Kidney tubule cell (primary cell): Measurements from ENCODE around the gene CREG2.

Experiments used
- DNase-seq: peaks from one replicate; pipeline ENCODE4 v3.0.0-alpha.2; 2018; ENCODE audit warnings: low spot score

CREG2 gene

DNA sequence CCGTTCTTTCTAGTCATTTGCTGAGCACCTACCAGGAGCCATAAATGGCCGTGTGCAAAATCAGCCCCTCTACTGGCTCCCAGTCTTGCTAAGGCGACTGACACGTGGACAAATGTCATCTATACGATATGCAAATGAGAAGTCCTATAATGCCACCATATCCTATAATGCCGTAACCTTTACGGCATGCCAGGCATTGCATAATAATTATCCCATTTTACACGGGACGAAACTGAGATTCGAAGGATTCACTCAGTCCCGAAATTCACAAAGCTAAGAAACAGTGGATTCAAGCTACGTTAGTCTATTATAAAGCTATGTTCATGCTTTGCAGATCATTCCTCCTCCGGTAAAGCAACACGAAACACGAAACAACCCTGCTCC is 44.7 kb downstream of the CREG2 start:
- no peak for DNase-seq

DNA sequence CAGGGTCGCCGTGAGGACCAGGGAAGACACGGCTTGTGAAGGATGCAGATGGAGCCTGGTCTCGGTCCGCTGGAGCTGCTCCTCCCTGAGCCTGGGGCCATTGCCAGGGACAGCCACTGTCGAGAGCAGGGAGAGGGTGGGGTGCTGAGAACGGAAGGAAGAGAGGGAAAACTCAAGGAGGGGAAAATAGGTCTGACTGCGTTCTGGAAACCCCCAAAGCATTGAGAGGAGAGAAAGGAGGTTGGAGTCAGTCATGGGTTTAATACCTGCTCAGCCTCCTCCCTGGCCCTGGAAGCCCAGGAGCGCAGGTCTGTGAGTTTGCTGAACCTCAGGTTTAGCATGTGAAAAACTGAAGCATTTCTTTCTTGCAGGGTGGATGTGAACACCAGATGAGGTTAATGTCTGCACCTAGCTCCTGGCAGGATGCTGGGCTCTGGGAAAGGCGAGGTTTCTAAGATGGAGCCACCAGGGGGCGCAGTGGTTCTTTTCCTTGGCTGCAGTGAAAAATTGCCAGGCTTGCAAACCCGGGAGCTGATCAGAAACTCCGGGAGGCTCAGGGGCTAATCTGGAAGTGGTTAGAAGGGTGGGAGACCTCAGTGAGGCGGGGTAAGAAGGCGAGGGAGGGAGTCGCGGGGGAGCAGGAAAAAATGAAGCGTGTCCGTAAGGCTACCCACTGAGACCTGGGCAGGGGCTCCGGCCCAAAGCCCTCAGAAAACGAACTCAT is 45.2 kb downstream of the CREG2 start:
- DNase-seq, result peak; percentile 72

DNA sequence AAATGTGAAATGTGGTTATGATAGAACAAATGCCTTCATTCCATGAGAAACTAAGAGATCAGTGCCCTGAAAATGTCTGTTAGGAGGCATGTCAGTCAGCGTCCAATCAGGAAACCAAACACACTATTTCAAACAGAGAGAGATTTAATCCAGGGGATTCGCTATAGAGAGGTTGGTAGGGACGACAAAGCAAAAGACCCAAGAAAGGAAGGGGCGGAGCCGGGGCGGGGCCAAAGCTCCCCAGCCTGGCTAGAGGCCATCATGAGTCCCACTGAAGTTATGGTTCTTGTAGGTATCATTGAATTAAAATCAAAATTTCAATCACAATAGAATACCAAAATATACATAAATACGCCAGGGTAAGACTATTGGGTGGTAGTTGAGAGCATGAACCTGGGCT is 45.9 kb downstream of the CREG2 start:
- no peak for DNase-seq

DNA sequence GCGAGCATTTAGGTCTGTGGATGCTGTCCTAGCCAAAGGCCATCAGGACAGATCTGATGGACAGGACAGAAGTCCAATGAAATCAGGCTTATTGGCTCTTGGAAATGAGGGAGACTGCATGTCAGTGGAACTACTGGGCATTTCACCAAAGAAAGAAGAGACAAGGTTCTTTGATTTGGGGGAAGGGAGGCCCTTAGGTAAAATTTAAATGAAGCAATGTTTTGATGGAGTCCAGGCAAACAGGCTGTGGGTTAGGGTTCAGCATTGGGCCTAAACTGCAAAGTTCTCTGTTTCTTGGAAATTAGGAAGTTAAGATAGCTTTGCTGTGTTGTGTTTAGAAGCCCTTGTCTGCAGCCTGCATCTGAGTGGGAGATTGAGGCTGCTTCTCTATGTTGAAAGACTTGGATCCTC is 47.2 kb downstream of the CREG2 start:
- no peak for DNase-seq

DNA sequence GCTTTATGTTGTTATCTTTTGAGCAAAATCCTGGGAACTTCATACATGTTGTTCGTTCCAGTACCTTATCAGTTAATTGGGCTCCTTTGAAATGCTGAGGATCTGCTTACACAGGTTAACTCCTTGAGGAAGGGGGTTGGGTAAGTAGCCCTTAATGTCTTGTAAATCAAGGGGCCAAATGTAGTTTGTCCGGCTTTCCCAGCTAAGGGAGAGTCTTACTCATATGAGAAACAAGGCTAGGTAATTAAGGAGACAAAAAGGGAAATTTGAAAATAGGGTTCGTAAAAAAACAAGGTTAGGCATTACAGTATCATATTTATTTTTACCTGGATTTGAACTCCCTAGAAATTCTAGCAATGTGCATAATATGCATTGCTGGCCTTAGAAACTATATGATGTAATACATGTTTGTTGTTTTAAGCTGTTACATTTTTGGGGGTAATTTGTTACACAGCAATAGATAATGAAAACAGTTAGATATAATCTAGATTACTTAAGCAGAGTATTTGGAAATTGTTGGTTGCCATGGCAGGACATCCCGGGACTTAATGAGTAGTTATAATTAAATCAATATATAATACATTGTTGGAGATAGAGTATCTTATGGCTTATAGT is 47.9 kb downstream of the CREG2 start:
- no peak for DNase-seq

DNA sequence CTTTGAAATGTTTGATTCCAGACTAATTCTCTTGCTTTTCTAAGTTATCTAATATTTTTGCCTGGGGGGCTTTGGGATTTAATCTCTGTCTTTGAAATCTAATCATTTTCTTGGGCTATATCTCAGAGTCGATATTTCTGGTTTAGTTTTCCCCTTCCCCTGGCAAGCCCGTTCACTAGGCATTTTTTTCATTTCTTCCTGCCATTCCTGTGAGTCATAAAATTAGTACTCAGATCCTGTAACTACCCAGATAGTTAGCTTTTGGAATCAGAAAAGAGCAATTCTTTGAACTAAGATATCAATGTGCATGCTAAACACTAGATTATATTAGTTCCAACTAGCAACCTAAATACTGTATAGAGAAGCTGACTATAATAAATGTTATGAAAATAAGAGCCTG is 49.4 kb downstream of the CREG2 start:
- peak; percentile 39 for DNase-seq

DNA sequence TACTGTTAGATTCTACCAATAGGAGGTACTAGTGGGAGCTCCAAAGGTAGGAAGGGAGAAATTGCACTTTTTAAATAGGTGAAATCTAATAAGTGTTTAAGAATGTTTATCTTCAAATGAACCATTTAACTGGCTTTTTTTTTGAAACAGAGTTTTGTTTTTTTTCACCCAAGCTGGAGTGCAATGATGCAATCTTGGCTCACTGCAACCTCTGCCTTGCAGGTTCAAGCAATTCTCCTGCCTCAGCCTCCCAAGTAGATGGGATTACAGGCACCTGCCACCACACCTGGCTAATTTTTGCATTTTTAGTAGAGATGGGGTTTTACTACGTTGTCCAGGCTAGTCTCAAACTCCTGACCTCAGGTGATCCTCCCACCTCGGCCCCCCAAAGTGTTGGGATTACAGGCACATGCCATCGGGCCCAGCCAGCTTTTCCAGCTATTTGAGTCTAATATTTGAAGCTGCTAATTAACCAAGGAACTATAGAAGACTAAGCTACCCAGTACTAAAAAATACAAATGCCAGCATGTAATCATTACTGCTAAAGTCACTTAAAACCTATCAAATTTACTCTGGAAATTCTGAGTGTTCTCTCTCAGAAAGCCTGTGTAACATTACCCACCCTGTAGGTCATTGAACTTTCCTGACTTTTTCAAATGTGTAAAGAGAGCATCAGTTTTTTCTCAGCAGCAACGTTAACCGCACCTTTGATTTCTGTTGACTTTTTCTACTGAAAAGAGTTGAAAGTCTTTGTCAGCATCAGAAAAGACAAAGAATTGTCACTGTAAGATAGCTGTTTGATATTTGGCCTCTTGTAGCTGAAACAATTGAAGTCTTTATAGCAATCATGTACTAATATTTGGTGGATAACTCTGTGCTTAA is 54.2 kb downstream of the CREG2 start:
- DNase-seq, result no peak

DNA sequence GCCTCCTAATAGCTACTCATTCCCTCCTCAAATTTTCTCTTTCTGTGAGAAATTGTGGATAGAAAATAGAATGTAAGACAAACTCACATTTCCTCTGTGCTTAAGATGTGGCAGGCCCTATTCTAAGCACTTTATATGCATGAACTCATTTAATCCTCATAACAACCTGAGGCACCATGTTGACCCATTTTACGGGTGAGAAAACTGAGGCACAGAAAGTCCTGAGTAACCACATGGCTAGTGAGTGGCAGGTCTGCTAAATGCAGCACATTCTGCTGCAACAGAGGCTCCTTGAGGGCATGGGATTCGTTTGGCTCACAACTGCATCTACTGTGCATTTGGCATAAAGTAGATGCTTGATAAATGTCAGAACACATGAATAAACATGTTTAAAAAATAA is 56.1 kb downstream of the CREG2 start:
- DNase-seq, result no peak

DNA sequence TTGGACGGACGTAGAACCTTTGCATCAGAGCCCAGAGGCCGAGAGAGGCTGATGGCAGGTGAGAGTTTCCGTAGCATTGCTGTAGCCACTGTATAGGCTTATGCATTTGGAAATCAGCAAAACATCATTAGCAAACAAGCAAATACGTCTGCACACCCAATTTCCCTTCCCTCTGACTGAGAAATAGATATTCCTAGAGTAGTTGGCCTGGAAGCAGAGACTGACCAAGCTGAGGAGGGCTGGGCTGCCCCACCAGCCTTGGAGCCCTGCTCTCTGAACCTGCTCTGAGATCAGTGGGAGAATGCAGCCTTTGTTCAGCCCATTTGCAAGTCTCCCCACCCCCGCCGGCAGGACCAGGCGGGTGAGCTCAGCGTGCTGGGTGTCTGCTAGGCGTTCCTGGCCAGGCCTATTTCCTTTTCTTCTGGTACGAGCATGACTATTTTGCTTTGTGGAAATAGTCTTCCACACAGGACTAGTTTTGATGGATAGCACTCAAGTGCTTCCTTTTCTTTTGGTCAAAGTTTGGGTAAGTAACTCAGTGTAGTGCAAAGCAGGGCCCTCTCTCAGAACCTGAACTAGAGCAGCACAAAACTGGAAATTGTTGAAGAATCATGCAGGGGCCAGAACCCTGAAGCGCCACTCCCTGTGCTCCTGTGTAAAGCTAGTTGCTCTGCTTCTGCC is 56.9 kb downstream of the CREG2 start:
- peak; percentile 38 for DNase-seq

DNA sequence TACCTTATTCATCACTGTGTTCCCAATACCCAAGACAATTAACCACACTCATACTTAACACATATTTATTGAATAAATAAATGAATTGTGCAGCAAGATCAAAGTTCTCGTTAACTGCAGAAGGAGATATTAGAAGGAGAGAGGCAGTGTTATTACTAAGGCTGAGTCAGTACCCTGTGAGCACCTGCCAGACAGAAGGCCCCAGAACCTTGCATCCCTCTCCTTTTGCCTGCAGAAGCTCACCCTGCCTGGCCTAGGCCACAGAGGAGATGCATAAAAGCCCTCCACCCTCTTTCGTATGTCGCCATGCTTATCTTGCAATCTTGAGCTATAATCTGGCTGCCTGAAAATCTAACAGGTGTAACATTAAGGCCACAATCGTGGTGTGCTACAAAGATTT is 58.3 kb downstream of the CREG2 start:
- peak; percentile 8 for DNase-seq

DNA sequence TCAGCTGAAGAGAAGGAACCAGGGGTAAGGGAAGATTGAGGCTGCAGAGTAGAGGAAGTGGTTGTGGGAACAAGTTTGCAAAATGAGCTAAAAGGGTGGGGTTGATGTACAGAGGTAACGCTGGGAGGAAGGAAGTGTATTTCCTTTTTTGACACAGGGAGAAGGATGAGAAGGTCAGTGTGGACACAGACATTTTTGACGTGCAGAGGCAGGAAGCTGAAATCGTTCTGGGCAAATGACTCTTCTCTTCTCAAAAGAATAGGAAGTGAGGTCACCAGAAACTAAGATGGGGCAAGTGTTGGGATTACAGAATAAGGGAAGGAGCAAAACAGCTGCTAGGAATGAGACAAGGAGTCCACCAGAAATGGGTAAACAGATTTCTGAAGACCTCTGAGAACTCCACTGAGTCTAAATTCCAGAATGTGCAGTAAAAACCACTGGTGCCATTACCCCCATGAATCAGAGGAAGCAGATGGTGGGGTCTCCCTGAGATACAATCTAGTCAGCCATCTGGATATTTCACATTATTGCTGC is 58.8 kb downstream of the CREG2 start:
- DNase-seq, result peak; percentile 35

DNA sequence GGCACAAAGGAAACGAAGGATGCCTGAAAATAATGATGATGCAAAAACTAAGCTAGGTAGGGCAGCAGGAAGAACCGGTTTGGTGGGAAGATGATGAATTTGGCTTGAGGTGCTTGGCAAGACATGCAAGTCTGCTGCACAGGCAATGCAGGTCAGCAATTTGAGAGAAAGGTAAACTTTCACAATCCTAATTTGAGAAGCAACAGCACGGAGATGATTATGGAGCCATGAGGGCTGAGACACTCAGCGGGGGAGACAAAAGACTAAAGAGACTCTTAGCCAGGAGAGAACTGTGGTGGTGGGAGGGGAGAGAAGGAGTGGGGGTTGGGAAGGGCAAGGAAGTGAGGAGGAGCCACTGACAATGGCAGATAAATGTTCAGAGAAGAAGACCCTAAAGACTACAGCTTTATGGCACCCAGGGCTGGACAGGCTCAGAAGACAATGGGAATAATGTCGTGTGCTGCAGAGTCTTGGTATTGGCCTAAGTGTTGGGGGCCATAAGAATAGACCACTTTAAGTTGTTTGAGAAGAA is 59.4 kb downstream of the CREG2 start:
- DNase-seq, result peak; percentile 65

DNA sequence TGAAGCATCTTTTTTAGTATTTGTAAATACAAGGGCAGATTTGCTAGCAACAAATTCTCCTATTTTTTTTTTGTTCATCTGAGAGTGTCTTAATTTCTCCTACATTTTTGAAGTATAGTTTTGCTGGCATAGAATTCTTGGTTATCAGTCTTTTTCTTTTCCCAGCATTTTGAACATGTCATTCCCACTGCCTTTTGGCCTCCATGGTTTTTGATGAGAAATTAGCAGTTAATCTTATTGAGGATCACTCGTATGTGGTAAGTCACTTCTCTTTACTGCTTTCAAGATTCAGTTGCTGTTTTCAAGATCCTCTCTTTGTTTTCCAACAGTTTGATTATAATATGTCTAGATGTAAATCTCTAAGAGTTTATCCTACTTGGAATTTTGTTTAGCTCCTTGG is 61.9 kb downstream of the CREG2 start:
- DNase-seq, result no peak

DNA sequence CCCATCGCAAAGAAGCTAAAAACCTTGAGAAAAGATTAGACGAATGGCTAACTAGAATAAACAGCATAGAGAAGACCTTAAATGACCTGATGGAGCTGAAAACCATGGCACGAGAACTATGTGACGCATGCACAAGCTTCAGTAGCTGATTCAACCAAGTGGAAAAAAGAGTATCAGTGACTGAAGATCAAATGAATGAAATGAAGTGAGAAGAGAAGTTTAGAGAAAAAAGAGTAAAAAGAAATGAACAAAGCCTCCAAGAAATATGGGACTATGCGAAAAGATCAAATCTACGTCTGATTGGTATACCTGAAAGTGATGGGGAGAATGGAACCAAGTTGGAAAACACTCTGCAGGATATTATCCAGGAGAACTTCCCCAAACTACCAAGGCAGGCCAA is 70.7 kb downstream of the CREG2 start:
- DNase-seq, result peak; percentile 30

DNA sequence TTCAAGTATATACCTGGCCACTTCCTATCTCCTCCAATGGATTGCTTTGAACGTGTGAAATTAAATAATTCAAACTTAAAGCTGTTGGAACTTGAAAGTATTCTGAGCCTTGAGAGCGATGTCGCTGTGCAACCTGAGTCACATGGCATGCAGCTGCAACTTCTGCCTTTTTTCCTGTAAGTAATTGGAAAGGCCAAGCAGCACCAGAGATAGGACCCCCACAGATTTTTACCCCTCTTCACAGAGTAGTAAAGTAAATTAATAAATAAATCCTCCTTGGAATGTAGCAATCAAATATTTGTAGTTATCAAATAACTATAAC is 75.6 kb downstream of the CREG2 start:
- DNase-seq, result no peak

DNA sequence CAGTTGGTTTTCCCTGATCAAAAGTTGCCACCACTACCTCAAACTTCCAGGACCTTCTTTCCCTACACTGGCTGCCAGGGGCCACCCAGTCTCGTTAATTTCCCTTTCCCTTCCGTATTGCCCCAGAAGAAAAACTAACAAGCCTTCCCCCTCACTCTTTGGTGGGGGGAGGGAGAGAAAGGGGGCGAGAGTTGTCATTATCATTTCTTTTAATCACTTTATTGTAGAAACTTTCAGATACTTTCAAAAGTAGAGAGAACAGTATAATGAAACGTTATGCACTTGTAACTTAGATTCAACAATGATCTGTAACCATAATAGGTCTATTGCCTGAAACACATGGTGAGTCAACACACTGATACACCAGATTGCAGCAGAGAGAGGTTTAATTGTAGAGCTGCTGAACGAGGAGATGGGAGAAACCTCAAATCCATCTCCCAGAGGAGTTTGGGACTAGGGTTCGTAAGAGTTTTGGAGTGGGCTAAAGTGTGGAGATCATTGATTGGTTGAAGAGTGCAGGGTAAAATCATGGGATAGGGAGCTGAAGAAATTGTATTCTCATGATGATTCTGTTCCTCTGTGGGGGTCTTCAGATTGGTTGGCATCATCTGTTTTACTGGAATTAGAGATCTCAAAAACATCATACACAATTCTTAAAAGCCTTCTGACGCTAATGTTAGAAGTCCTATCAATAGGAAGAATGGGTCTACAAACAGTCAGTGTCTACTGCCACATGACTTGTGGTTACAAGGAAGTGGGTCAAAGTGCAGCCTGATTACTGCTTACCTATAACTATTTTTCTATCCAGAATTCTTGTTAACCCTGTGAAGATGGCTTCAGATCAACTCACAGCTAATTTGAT is 76.2 kb downstream of the CREG2 start:
- peak; percentile 49 for DNase-seq

DNA sequence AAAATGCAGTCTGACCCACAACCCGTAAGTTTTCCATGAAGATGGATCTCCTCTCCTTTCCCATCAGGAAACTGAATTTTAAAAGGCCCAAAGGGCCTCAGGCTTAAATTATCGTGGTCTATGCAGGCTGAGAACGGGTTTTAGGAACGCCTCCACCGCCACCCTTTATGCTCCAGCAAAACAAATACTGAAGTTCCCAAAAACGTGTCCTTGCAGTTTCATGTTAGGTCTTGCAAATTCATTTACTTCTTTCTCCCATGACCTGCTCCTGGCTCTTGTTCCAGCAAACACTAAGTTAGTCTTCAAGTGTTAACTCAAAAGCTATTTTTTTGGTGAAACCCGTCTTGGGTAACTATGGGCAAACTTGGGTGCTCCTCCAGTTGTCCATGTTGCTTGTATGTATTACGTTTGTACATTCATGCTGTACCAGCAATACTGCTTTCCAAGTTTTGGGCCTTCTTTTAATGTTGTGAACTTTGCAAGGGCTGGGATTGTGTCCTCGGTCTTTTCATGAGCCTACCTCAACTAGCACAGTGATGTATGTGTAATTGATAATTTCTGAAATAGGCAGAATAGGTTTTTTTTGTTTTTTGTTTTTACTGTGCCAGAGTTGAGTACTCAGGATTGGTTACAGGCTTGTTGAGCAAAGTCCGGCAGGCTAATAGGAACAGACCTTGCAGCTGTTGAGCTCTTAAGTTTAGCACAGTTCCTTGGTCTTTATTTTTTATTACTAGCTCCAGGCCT is 77.0 kb downstream of the CREG2 start:
- DNase-seq, result no peak

DNA sequence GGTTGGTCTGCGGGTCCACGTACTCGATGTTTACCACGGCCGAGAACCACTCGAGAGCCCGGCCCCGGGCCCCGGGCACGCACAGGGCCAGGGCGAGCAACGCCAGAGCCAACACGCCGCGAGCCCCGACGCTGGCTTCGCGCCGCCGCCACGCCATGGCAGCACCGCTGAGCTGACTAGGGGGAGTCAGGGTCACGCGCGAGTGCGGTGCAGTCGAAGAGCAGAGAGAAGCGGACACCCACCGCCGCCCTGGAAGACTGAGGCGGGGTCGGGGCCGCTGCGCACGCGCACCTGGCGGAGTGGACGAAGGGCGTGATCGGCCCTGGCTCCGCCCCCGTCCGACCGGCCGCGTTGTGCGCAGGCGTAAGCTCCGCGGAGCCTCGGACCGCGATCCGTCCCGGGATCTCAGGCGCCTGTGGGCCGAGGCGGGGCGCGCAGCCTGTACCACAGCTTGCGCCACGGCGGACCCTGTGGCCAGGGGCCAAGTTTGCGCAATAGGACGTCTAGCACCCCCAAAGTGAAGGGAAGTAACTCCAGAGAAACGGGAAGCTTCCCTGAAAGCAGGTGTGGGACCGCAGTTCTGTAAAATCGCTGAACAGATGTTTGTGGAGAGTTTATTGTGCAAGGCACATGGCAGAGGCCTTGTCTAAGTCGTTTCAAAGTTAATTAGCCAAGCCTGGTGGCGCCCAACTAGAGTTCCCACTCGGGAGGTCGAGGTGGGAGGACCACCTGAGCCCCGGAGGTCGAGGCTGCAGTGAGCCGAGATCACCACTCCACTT is 78.7 kb downstream of the CREG2 start, which contains the start of gene RNF149:
RNF149 (minus strand) TSS at position 270 of the 779 bp plus-strand sequence; CDS start at position 157, 113 bp downstream.
- DNase-seq, result peak; percentile 92

DNA sequence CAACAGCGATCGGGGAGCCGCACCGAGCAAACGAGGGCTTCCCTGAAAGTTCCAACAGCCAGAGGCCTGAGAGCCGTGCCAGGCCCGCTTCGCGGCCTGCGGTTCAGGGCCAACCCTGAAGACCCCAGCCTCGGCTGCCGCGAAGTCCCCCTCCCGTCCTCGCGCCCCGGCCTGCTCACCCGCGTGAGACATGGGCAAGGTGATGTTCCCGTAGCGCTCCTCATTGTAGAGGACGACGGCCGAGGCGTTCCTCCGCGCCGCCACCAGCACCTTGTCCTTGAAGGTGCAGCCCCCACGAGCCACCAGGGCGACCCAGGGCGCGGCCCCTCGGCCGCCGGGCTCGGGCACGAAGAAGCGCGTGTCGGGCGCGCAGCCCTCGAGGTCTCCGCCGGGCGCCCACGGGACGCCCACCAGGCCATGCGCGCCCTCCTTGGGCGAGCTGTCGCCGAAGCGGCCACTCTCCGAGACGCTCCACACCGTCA is 79.3 kb downstream of the CREG2 start:
- peak; percentile 26 for DNase-seq
